Suprapubic skin (tissue), 3 donors: ENCODE results near the gene SOX13.

Experiments
- CTCF ChIP-seq, 2 donors: fragments of 200-600 bp in 1 of 2; fragments of 450-650 bp in 1 of 2; sonication (generic) in 1 of 2; IDR thresholded peaks; one replicate each; pipeline ENCODE4 v1.5.1; 2016 to 2019; ENCODE audit warnings: antibody characterized with exemption in 2 of 2, mild to moderate bottlenecking in 1 of 2, moderate library complexity in 1 of 2
- POLR2A ChIP-seq, 2 donors: fragments of 450-650 bp; IDR thresholded peaks; one replicate each; pipeline ENCODE4 v1.6.1; 2017; ENCODE audit warnings: antibody characterized with exemption in 2 of 2, mild to moderate bottlenecking in 2 of 2, moderate library complexity in 2 of 2

GRCh38 chr1:204051258-204051657 lies 21.7 kb upstream of the SOX13 start:
- no peak for TF ChIP-seq CTCF (IDR thresholded peaks at IDR 0.05)
- no peak for TF ChIP-seq POLR2A (IDR thresholded peaks at IDR 0.05)
